WTC11 (cell line): ENCODE measurements around the gene IL36RN. TPM values are rescaled to one million over a fixed set of nuclear protein-coding genes. Genes with fewer than 3 reads are reported as not detected.

Experiments used
- ATAC-seq: fragments of 200-7000 bp; cut with Tn5 transposase; 2 replicates; pipeline ENCODE4 v1.10.0; 2021; ENCODE audit warnings: mild to moderate bottlenecking, moderate library complexity
- CTCF ChIA-PET: fragments of 300-600 bp; sonication (Branson Sonifier 250); formaldehyde crosslinking; loops from one replicate; lab custom pipeline; 2021; ENCODE audit warnings: antibody characterized with exemption; lab: Charles Lee
- POLR2A ChIA-PET: fragments of 350-600 bp; sonication (Branson Sonifier 250); formaldehyde crosslinking; loops from one replicate; lab custom pipeline; 2021; ENCODE audit warnings: antibody characterized with exemption; lab: Charles Lee
- DNase-seq: peaks from one replicate; pipeline ENCODE4 v3.0.0; 2021; ENCODE audit warnings: low spot score
- H3K27ac Mint-ChIP-seq: 2 replicates; pipeline ENCODE4 v1.8.0; 2021; ENCODE audit warnings: mixed read lengths
- H3K27me3 Mint-ChIP-seq: 2 replicates; pipeline ENCODE4 v1.8.0; 2021; ENCODE audit warnings: low read depth, mild to moderate bottlenecking, moderate library complexity, mixed read lengths
- H3K36me3 Mint-ChIP-seq: 2 replicates; pipeline ENCODE4 v1.8.0; 2021; ENCODE audit warnings: mixed read lengths
- H3K4me1 Mint-ChIP-seq: 2 replicates; pipeline ENCODE4 v1.8.0; 2022; ENCODE audit warnings: mixed read lengths
- H3K4me3 Mint-ChIP-seq: 2 replicates; pipeline ENCODE4 v1.8.0; 2021; ENCODE audit warnings: mild to moderate bottlenecking, moderate library complexity, mixed read lengths
- H3K9me3 Mint-ChIP-seq: 2 replicates; pipeline ENCODE4 v1.8.0; 2021; ENCODE audit warnings: mixed read lengths
- AFF4 ChIP-seq: sonication (generic); formaldehyde crosslinking; IDR thresholded peaks from 2 replicates; pipeline ENCODE4 v1.8.1; 2023; ENCODE audit warnings: mild to moderate bottlenecking, missing genetic modification reagents, borderline replicate concordance
- AR ChIP-seq: fragments of 250-450 bp; sonication (Bioruptor Pico); IDR thresholded peaks from 2 replicates; pipeline ENCODE4 v1.9.0; 2021; ENCODE audit warnings: mild to moderate bottlenecking
- CBFB ChIP-seq: sonication (generic); formaldehyde crosslinking; IDR thresholded peaks from 2 replicates; pipeline ENCODE4 v1.8.1; 2022; ENCODE audit warnings: mild to moderate bottlenecking, low read depth, missing genetic modification reagents
- CDX4 ChIP-seq: fragments of 250-450 bp; sonication (Bioruptor Pico); IDR thresholded peaks from 2 replicates; pipeline ENCODE4 v1.9.0; 2021; ENCODE audit warnings: moderate library complexity, mild to moderate bottlenecking, inconsistent platforms, borderline replicate concordance
- E2F4 ChIP-seq: sonication (generic); formaldehyde crosslinking; IDR thresholded peaks from 2 replicates; pipeline ENCODE4 v1.8.1; 2022; ENCODE audit warnings: low read depth, mild to moderate bottlenecking, moderate library complexity, missing genetic modification reagents, borderline replicate concordance
- ELF4 ChIP-seq: sonication (generic); formaldehyde crosslinking; IDR thresholded peaks from 2 replicates; pipeline ENCODE4 v1.8.1; 2022; ENCODE audit warnings: low read depth, mild to moderate bottlenecking, moderate library complexity, missing genetic modification reagents
- ESRRA ChIP-seq: sonication (generic); formaldehyde crosslinking; IDR thresholded peaks from 2 replicates; pipeline ENCODE4 v1.8.1; 2022; ENCODE audit warnings: mild to moderate bottlenecking, missing genetic modification reagents, borderline replicate concordance
- GTF2I ChIP-seq: fragments of 250-450 bp; sonication (Bioruptor Pico); conservative IDR thresholded peaks from 2 replicates; pipeline ENCODE4 v1.4.0; 2021; ENCODE audit warnings: mild to moderate bottlenecking
- HMGA2 ChIP-seq: fragments of 250-450 bp; sonication (Bioruptor Pico); IDR thresholded peaks from 2 replicates; pipeline ENCODE4 v1.4.0; 2021; ENCODE audit warnings: mild to moderate bottlenecking, moderate library complexity
- HMGXB4 ChIP-seq: sonication (generic); formaldehyde crosslinking; IDR thresholded peaks from 2 replicates; pipeline ENCODE4 v1.8.1; 2023; ENCODE audit warnings: mild to moderate bottlenecking, moderate library complexity, missing genetic modification reagents
- KAT7 ChIP-seq: sonication (generic); formaldehyde crosslinking; IDR thresholded peaks from 2 replicates; pipeline ENCODE4 v1.8.1; 2023; ENCODE audit warnings: missing genetic modification reagents, mild to moderate bottlenecking, borderline replicate concordance
- MAX ChIP-seq: sonication (generic); formaldehyde crosslinking; IDR thresholded peaks from 2 replicates; pipeline ENCODE4 v1.8.0; 2022; ENCODE audit warnings: mild to moderate bottlenecking, missing genetic modification reagents
- ZBTB21 ChIP-seq: sonication (generic); formaldehyde crosslinking; IDR thresholded peaks from 2 replicates; pipeline ENCODE4 v1.8.1; 2023; ENCODE audit warnings: mild to moderate bottlenecking, missing genetic modification reagents, borderline replicate concordance
- ZBTB43 ChIP-seq: sonication (generic); formaldehyde crosslinking; IDR thresholded peaks from 2 replicates; pipeline ENCODE4 v1.8.1; 2023; ENCODE audit warnings: mild to moderate bottlenecking, missing genetic modification reagents
- ZNF138 ChIP-seq: sonication (generic); formaldehyde crosslinking; conservative IDR thresholded peaks from 2 replicates; pipeline ENCODE4 v1.8.1; 2022; ENCODE audit warnings: mild to moderate bottlenecking, moderate library complexity, missing genetic modification reagents
- ZNF219 ChIP-seq: sonication (generic); formaldehyde crosslinking; IDR thresholded peaks from 2 replicates; pipeline ENCODE4 v1.8.0; 2023; ENCODE audit warnings: missing genetic modification reagents, mild to moderate bottlenecking, borderline replicate concordance
- ZNF396 ChIP-seq: fragments of 250-450 bp; sonication (Bioruptor Pico); IDR thresholded peaks from 2 replicates; pipeline ENCODE4 v1.8.0; 2021; ENCODE audit warnings: mild to moderate bottlenecking, moderate library complexity, borderline replicate concordance
- ZNF425 ChIP-seq: fragments of 250-450 bp; sonication (Bioruptor Pico); conservative IDR thresholded peaks from 2 replicates; pipeline ENCODE4 v1.9.0; 2021; ENCODE audit warnings: mild to moderate bottlenecking
- ZNF512 ChIP-seq: sonication (generic); formaldehyde crosslinking; IDR thresholded peaks from 2 replicates; pipeline ENCODE4 v1.8.1; 2022; ENCODE audit warnings: missing genetic modification reagents, borderline replicate concordance
- total RNA-seq: library from RNA; stranded (reverse); gene quantifications from 3 replicates; pipeline ENCODE4 v1.2.3, GENCODE V29; 2021

The IL36RN gene
- total RNA-seq, 1 experiment from 2014 or later = not detected

- TF ChIP-seq AFF4 (CRISPR knock-in tag) (no peak), HMGA2 (CRISPR knock-in tag) (no peak), CBFB (no peak), E2F4 (CRISPR knock-in tag) (no peak), ZBTB43 (CRISPR knock-in tag) (no peak)
- TF ChIP-seq, all 79 proteins: peak for 0
Observed at GRCh38 chr2:113098532-113098931, 39.5 kb downstream of the IL36RN start (continued).

GRCh38 chr2:113102133-113102532, 43.1 kb downstream of the IL36RN start:
- no peak for ATAC-seq
- no peak overlapping the region for H3K4me3 Mint-ChIP-seq
- no peaks in the 10 kb centered on the region; the same call in 1 of the 2 replicates for H3K36me3 Mint-ChIP-seq
- CTCF ChIA-PET = interaction anchor here (1.1 kb wide), 1 partner anchor 22 kb away, joined by 3 read pairs; no protein-coding TSS in a partner anchor
- no peak overlapping the region for H3K27ac Mint-ChIP-seq
- DNase-seq = no peak
- H3K4me1 Mint-ChIP-seq = no peaks in the 10 kb centered on the region
- H3K27me3 Mint-ChIP-seq = peaks cover 11% of the 10 kb centered on the region
- POLR2A ChIA-PET = no interaction called here
- H3K9me3 Mint-ChIP-seq = peaks cover 38% of the 10 kb centered on the region
- no peak for TF ChIP-seq ZBTB21 (CRISPR knock-in tag)
- no peak for TF ChIP-seq GTF2I (CRISPR knock-in tag)
- no peak for TF ChIP-seq ZNF138 (CRISPR knock-in tag)
- TF ChIP-seq ZNF219 (CRISPR knock-in tag) = no peak
- no peak for TF ChIP-seq ESRRA (CRISPR knock-in tag)
- TF ChIP-seq MAX = no peak
- no peak for TF ChIP-seq AR
- TF ChIP-seq ZNF425 (CRISPR knock-in tag) = no peak
- TF ChIP-seq ZNF512 (CRISPR knock-in tag) = no peak
- TF ChIP-seq KAT7 = no peak
- TF ChIP-seq ELF4 (CRISPR knock-in tag) = no peak
- TF ChIP-seq HMGXB4 (CRISPR knock-in tag) = no peak
- no peak for TF ChIP-seq CDX4 (CRISPR knock-in tag)
- no peak for TF ChIP-seq ZNF396 (CRISPR knock-in tag)
